GM18951 (cell line): ENCODE data around the gene B4GALT2.

Experiments used
- POLR2A ChIP-seq: IDR thresholded peaks from 4 replicates; pipeline ENCODE4 v1.6.1; 2011; ENCODE audit warnings: mild to moderate bottlenecking; ENCODE audit not compliant: insufficient read length, insufficient read depth; ENCODE audit errors: extremely low read depth
- in situ Hi-C: fragments of 300-500 bp; cut with MboI; formaldehyde crosslinking; loops from one replicate; pipeline ENCODE4 v1.12.0; 2022; ENCODE audit warnings: low sequenced_read_pairs, mixed read lengths, inconsistent platforms; ENCODE audit not compliant: unreplicated experiment

The B4GALT2 gene

DNA sequence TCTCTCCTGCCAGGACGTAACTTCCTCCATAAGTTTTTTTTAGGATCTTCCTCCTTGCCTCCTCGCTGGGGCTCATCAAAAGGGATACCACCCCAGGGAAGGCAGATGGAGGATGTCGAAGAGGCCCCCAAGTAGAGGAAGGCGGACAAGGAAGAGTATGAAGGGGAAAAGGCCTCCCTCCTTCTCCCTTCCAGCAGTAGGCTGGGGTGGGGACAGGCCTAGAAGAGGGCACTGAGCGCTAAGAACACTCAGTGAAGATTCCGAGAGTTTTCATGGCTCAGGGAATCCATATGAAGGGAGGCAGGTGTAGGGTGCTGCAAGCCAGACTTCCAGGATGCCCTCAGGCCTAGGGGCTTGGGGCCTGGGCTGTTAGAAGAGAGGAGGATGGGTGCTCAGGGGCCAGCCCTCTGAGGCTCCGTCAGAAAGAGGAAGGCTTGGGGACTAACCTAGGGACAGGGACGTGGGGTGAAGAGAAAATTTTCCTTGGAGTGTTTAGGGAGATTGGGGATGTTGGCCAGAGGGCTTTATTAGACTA, 54.1 kb downstream of the B4GALT2 start:
- TF ChIP-seq POLR2A, result no peak
- in situ Hi-C loops, result loop anchor here (25.0 kb wide), 1 partner anchor 496 kb away; the partner anchor contains the start of gene PTPRF

DNA sequence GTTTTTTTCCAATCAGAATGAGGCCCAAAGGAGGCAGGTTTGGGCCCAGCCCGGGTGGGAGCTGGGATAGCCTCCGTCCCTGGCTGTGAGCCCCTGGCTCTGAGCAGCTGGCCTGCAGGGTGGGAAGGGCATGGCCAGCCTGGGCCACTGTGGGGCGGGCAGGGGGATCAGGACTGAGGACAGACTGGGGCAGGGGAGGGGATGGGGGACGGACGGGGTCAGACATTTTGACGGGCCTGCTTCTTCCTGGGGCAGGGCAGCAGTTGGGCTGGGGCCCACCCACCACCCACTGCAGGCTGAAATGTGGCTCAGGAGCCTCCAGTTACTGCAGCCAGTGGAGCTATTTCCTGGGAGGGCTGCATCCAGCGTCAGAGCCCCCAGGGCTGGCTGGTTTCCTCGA, 54.7 kb downstream of the B4GALT2 start:
- in situ Hi-C loops, result loop anchor here (25.0 kb wide), 1 partner anchor 496 kb away; the partner anchor contains the start of gene PTPRF
- no peak for TF ChIP-seq POLR2A

DNA sequence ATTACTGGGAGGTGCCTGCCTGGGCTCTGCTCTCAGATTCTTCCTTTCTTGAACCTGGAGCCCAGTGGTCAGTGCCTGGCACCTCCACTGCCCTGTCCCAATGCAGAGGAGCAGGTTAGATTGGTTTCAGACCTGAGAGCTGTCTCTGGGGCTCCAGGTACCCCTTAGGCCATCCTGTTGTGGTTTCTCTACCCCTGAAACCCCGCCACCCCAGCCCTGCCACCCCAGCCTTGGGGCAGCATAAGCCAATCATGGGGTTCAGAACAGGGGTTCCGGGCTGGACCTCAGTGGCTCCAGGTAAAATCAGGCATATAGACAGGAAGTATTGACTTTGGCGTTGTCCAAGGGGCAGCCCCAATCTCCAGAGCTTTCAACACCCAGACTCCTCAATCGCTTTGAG, 55.4 kb downstream of the B4GALT2 start:
- TF ChIP-seq POLR2A, result no peak
- in situ Hi-C loops, result loop anchor here (25.0 kb wide), 1 partner anchor 497 kb away; the partner anchor contains the start of gene PTPRF

DNA sequence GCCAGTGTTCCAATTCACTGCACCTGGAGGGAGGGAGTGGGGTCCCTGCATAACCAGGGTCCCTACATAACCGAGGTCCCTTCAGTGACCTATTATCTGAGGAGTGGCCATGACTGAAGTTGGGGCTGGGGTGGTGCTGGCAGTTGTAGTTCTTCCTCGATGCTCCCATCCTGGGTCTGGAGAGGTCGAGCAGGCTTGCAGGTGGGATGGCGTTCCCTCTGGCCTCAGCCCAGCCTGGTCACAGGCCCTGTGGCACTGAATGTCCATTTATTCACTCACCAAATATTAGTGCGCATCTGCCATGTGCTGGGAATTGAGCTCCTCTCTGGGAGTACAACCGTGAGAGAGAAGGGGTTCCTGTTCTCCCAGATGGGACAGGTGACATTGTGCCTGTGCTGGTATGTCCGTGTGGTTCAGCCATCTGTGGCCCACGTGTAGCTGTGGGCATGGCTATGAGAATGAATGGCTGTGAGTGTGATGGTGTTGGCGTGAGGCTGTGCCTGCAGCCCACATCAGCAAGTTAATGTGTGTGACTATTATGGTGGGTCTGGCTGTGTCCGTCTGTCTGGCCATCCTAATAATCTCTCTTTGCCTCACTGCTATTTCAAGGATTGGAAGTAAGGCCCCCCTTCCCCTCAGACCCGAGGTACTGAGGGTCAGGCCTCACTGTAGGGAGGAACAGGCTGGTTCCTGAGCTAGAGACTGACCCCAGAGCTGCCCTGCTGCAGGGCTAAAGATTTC, 56.1 kb downstream of the B4GALT2 start:
- in situ Hi-C loops, result loop anchor here (25.0 kb wide), 1 partner anchor 498 kb away; the partner anchor contains the start of gene PTPRF
- TF ChIP-seq POLR2A, result no peak

DNA sequence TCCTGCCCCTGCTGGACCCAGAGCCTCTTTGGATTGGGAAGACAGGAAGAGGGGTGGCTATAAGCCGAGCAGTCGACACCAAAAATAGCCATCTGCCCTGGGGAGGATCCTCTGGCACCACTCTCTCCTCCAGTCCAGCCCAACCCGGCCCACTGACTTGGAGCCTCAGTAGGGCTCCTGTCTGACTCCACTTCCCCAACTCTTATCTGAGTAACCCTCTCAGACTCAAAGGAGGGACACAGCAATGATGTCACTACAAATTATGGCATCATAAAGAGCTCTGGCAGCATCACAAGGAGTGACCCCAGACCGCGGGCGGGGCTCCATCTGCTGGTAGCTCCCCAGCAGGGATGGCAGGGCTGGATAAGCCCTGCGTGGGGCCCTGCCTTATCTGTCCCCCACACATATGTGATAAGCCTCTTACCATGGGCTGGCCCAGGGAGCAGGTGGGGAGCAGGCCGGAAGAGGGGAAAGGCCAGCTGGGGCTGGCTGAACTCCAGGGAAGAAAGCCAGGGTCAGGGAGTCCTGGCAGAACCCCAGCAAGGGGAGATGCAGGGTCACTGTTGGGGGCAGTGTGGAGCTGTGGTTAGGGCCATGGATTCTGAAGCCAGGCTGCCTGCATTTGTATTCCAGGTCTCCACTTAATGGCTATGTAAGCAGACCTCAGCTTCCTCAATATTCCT, 56.9 kb downstream of the B4GALT2 start:
- no peak for TF ChIP-seq POLR2A
- in situ Hi-C loops, result loop anchor here (25.0 kb wide), 1 partner anchor 499 kb away; the partner anchor contains the start of gene PTPRF

DNA sequence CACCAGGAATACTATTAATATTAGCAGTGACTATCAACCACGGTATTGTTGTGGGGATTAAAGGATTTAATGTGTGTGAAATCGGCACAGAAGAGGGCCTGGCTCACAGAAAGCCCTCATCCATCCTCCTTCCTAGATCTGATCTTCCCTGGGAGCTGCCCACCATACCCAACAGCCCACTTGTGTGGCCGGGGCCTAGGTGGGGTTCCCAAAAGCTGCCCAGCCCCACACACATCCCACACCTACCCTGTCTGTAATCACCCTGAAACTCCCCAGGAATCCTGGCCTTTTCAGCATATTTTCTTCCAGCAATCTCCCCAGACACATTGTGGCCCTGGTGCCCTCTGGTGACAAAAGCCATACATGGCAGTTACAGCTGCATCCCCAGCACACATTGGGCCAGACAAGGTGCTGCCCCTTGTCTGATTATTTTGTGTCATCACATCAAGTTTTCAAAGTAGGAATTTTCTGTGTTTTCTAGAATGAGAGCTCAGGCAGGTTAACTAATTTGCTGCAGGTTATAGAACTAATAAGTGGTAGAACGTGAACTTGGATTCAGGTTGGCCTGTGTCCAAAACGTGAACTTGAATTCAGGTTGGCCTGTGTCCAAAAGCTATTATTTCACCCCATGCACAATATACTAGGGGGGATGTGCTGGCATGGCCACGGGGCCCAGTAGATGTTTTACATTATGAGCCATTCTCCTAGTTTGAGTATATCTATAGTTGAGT, 57.6 kb downstream of the B4GALT2 start:
- TF ChIP-seq POLR2A, result no peak
- in situ Hi-C loops, result loop anchor here (25.0 kb wide), 1 partner anchor 499 kb away; the partner anchor contains the start of gene PTPRF

DNA sequence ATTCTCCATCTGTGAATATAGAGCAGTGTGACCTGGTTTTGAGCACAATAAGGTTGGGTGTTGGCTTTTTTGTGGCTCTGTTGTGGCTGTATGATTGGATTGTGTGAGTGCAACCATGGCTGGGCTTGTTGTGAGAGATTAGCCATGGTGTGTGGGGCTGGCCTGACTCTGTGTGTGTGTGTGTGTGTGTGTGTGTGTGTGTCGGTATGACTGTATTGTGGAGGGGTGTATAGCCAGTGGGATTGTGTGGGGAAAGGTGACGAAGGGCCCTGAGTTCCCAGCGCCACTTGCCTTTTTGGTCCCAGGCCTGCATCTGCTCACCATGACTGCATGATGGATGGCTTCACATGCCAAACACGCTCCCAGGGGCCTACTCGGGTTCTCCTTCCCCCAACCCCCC, 58.1 kb downstream of the B4GALT2 start:
- TF ChIP-seq POLR2A, result no peak
- in situ Hi-C loops, result loop anchor here (25.0 kb wide), 1 partner anchor 500 kb away; the partner anchor contains the start of gene PTPRF

DNA sequence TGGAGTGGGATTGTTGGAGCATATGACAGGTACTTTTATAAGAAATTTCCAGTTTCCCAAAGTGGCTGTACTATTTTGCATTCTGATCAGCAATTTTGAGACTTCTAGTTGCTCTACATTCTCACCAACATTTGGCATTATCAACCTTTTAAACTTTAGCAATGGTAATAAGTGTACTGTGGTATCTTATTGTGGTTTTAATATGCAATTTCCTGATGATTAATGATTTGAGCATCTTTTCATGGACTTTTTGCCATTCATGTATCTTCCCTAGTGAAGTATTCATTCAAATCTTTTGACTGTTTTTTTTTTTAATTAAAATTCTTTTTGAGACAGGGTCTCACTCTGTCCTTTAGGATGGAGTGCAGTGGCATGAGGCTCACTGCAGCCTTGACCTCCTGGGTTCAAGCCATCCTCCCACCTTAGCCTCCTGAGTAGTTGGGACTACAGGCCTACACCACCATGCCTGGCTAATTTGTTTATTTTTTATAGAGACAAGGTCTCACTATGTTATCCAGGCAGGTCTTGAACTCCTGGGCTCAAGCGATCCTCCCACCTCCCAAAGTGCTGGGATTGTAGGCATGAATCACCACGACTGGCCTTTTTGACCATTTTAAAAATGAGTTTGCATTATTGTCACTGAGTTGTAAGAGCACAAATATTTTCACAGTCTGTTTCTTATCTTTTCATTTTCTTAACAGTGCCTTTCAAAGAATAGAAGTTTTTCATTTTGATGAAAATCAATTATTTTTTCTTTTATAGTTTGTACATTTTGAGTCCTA, 60.1 kb downstream of the B4GALT2 start:
- no peak for TF ChIP-seq POLR2A
- in situ Hi-C loops, result loop anchor here (25.0 kb wide), 1 partner anchor 502 kb away; the partner anchor contains the start of gene PTPRF

DNA sequence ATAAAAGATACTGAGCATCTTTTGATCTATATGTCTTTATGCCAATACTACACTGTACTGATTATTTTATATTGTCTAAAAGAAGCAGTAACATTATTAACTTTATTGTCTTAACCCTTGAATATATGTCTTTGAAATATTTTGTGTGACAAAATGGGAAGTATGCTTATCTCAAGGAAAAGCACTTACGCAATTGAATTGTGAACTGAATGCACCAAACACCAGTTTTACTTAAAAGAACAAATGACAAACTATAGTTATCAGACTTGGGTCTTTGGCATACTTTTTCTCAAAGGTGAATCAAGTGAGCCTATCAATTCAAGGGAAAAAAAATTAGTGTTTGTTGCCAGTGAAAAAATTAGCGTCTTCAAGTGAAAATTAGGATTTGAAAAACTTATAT, 61.4 kb downstream of the B4GALT2 start:
- TF ChIP-seq POLR2A, result no peak
- in situ Hi-C loops, result loop anchor here (25.0 kb wide), 1 partner anchor 503 kb away; the partner anchor contains the start of gene PTPRF
